RWPE2 (cell line): ENCODE data around the gene ITPRIPL2.

Source experiments
- ATAC-seq: fragments of 200-7000 bp; cut with Tn5 transposase; 3 replicates; pipeline ENCODE4 v1.9.1; 2021; ENCODE audit warnings: low read depth
- DNase-seq: peaks from one replicate; pipeline ENCODE4 v3.0.0-alpha.2; 2020; ENCODE audit warnings: low spot score
- H3K27ac ChIP-seq: fragments of 450-650 bp; 2 replicates; pipeline ENCODE4 v1.5.1; 2017; ENCODE audit warnings: mild to moderate bottlenecking; ENCODE audit not compliant: poor library complexity, severe bottlenecking
- H3K27me3 ChIP-seq: fragments of 250-450 bp; sonication (Bioruptor Pico); 2 replicates; pipeline ENCODE4 v1.5.1; 2021; ENCODE audit warnings: mild to moderate bottlenecking, moderate library complexity; ENCODE audit not compliant: insufficient read depth, poor library complexity, severe bottlenecking
- H3K36me3 ChIP-seq: fragments of 250-450 bp; sonication (Bioruptor Pico); 2 replicates; pipeline ENCODE4 v1.5.1; 2020; ENCODE audit warnings: low read depth, mild to moderate bottlenecking, moderate library complexity
- H3K4me1 ChIP-seq: fragments of 250-450 bp; sonication (Bioruptor Pico); 2 replicates; pipeline ENCODE4 v1.5.1; 2021; ENCODE audit warnings: mild to moderate bottlenecking, moderate library complexity; ENCODE audit not compliant: insufficient read depth, poor library complexity, severe bottlenecking
- H3K4me3 ChIP-seq: fragments of 250-450 bp; sonication (Bioruptor Pico); 2 replicates; pipeline ENCODE4 v1.5.1; 2021; ENCODE audit warnings: mild to moderate bottlenecking, moderate library complexity; ENCODE audit not compliant: severe bottlenecking
- H3K9me3 ChIP-seq: fragments of 250-450 bp; sonication (Bioruptor Pico); 2 replicates; pipeline ENCODE4 v1.5.1; 2021; ENCODE audit warnings: mild to moderate bottlenecking, moderate library complexity; ENCODE audit not compliant: severe bottlenecking
- TF ChIP-seq, protein P1 (sequence below): fragments of 450-650 bp; IDR thresholded peaks from one replicate; pipeline ENCODE4 v1.5.1; 2017; ENCODE audit warnings: mild to moderate bottlenecking, moderate library complexity; ENCODE audit not compliant: poor library complexity, severe bottlenecking

ITPRIPL2 gene

DNA sequence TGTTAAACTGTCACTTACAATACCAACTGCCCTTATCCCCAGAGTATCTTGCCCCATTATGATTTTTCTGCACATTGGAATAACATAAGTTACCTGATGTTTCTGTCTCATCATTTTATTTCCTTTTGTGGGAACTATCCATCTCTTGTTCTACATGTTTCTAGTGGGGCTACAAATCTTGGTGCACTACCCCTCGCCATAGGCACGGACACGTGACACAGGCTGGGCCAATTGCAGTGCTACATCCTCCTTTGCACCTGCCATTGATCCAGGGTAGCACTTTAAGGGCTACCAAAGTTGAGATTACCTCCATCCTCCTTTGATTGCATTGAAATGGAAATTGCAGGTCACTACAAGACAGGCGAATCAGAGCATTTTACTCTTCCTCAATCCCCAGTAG, 40.1 kb downstream of the ITPRIPL2 start:
- Histone ChIP-seq H3K4me3 (no peak overlapping the region), H3K9me3 (no peaks in the 10 kb centered on the region), H3K4me1 (no peaks in the 10 kb centered on the region), H3K36me3 (no peaks in the 10 kb centered on the region), H3K27ac (no peak overlapping the region), H3K27me3 (no peaks in the 10 kb centered on the region)
- DNase-seq = no peak
- TF ChIP-seq, protein P1, sequence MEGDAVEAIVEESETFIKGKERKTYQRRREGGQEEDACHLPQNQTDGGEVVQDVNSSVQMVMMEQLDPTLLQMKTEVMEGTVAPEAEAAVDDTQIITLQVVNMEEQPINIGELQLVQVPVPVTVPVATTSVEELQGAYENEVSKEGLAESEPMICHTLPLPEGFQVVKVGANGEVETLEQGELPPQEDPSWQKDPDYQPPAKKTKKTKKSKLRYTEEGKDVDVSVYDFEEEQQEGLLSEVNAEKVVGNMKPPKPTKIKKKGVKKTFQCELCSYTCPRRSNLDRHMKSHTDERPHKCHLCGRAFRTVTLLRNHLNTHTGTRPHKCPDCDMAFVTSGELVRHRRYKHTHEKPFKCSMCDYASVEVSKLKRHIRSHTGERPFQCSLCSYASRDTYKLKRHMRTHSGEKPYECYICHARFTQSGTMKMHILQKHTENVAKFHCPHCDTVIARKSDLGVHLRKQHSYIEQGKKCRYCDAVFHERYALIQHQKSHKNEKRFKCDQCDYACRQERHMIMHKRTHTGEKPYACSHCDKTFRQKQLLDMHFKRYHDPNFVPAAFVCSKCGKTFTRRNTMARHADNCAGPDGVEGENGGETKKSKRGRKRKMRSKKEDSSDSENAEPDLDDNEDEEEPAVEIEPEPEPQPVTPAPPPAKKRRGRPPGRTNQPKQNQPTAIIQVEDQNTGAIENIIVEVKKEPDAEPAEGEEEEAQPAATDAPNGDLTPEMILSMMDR = no peak
- no peak for ATAC-seq

DNA sequence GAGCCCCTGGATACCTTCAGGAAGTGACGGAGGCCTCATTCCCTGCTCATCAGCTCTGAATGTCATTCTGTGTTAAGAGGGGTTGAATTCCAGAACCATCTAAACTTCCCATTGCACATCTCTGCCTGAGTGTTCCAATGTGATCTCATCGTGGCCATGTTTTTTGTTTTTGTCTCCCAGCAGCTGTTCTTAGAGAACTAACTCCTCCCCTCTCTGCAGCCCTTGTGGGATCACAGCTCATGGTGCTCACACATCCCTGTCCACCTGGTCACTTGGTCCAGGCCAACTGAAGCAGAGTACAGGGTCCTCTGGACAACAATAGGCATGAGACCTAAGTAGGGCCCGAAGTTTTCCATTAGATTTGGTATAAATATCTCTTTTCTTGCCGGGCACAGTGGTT, 48.3 kb downstream of the ITPRIPL2 start:
- Histone ChIP-seq H3K36me3 (no peaks in the 10 kb centered on the region), H3K4me3 (no peak overlapping the region), H3K4me1 (peaks cover 9% of the 10 kb centered on the region), H3K9me3 (no peaks in the 10 kb centered on the region), H3K27me3 (no peaks in the 10 kb centered on the region), H3K27ac (no peak overlapping the region)
- TF ChIP-seq, protein P1 = no peak
- no peak for ATAC-seq
- DNase-seq = no peak

DNA sequence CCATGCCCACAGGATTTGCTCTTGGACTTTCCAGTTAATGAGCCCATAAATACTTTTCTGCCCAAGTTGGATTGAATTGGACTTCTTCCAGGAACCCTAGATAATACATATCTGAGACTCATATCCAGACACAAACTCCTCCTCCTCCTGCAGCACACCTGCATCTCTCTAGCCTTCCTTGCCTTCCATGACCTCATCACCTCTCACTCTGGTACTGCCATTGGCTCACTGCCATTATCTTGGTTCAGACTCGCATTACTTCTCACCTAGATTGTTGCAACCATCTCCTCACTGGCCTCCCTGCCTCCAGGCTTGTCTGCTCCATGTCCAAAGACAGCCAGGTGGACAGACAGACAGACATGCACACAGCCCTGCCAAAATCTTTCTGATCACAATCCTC, 49.5 kb downstream of the ITPRIPL2 start:
- Histone ChIP-seq H3K9me3 (no peaks in the 10 kb centered on the region), H3K27ac (no peak overlapping the region), H3K36me3 (no peaks in the 10 kb centered on the region), H3K4me1 (peaks cover 9% of the 10 kb centered on the region), H3K4me3 (no peak overlapping the region), H3K27me3 (no peaks in the 10 kb centered on the region)
- no peak for ATAC-seq
- DNase-seq = no peak
- TF ChIP-seq, protein P1 = no peak

DNA sequence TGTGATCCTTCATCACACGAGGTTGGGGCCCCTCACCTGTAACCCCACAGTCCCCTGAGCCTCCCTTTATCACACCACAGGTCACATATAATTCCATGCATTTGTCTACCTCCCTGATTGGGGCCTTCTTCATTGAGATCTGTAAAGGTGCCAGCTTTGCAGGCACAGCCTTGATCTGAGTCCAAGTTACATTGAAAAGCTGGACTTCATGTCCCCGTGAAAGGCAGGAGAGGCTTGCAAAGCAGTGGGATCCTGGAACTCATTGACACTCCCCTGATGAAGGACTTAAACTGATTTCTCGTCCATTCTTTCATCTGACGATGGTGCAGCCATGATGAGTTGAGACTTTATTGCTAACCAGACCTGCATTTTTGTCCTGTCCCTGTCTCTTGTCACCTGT, 50.5 kb downstream of the ITPRIPL2 start:
- Histone ChIP-seq H3K9me3 (no peaks in the 10 kb centered on the region), H3K27ac (no peak overlapping the region), H3K4me3 (no peak overlapping the region), H3K4me1 (peaks cover 9% of the 10 kb centered on the region), H3K36me3 (no peaks in the 10 kb centered on the region), H3K27me3 (no peaks in the 10 kb centered on the region)
- TF ChIP-seq, protein P1 = no peak
- DNase-seq (no peak), ATAC-seq (no peak)

DNA sequence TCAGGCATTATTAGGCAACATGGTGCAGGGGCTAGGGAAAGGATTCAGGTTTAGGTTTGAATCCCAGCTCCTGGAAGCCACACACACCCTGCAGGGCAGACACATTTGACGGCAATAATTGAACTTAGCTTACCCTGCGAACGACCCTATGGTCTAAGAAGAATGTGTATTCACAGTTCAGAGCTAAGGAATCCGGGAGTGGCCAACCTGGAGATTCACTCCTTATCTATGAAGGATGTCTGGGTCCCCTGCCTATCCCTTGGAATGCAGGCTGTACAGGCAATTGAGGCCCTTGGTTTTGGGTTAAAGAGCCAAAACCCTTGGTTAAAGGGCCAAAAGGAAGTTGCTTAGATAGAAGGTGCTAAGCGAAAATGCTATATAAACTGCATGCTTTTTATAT, 51.3 kb downstream of the ITPRIPL2 start:
- TF ChIP-seq, protein P1 = no peak
- no peak for DNase-seq

More for the DNA sequence above, 51.3 kb downstream of the ITPRIPL2 start:
- H3K27ac ChIP-seq = no peak overlapping the region
- H3K9me3 ChIP-seq = no peaks in the 10 kb centered on the region
- no peaks in the 10 kb centered on the region for H3K36me3 ChIP-seq
- no peaks in the 10 kb centered on the region for H3K27me3 ChIP-seq
- H3K4me3 ChIP-seq = no peak overlapping the region
- peaks cover 9% of the 10 kb centered on the region for H3K4me1 ChIP-seq
- ATAC-seq = peak; percentile 32; the same call in 2 of the 3 replicates
